Panc1 (cell line): Measurements from ENCODE around the gene PMAIP1. TPM values are rescaled to one million over a fixed set of nuclear protein-coding genes. Genes with fewer than 3 reads are reported as not detected.

Source experiments
- ATAC-seq: fragments of 200-7000 bp; cut with Tn5 transposase; 2 replicates; pipeline ENCODE4 v1.9.1; 2020; ENCODE audit warnings: mild to moderate bottlenecking, moderate library complexity
- BruUV-seq: library from RNA; stranded (reverse); fragments of 400-500 nt; replicated peaks from 2 replicates; lab custom pipeline; 2021; lab: Mats Ljungman, UMichigan
- CTCF ChIA-PET: fragments of 300-600 bp; sonication (Branson Sonifier 250); formaldehyde crosslinking; loops from one replicate; lab custom pipeline; 2022; ENCODE audit warnings: antibody characterized with exemption; lab: Charles Lee
- POLR2A ChIA-PET: fragments of 300-600 bp; sonication (Branson Sonifier 250); formaldehyde crosslinking; loops from one replicate; lab custom pipeline; 2022; ENCODE audit warnings: antibody characterized with exemption; lab: Charles Lee
- DNase-seq: peaks from one replicate; pipeline ENCODE4 v3.0.0-alpha.2; 2010; ENCODE audit warnings: low read depth, low spot score
- H3K27ac ChIP-seq: 2 replicates; pipeline ENCODE4 v1.5.1; 2011; ENCODE audit warnings: mild to moderate bottlenecking, low read length, inconsistent platforms
- H3K27me3 ChIP-seq: fragments of 200-500 bp; sonication (Bioruptor generic); 2 replicates; pipeline ENCODE4 v1.6.0; 2014; ENCODE audit warnings: low read length, inconsistent platforms; ENCODE audit not compliant: control insufficient read depth, insufficient read depth
- H3K36me3 ChIP-seq: fragments of 200-500 bp; sonication (Bioruptor generic); 2 replicates; pipeline ENCODE4 v1.5.1; 2014; ENCODE audit warnings: inconsistent platforms, mild to moderate bottlenecking, low read length, moderate library complexity; ENCODE audit not compliant: control insufficient read depth, insufficient read depth
- H3K4me1 ChIP-seq: 2 replicates; pipeline ENCODE4 v1.5.1; 2011; ENCODE audit warnings: inconsistent platforms, mild to moderate bottlenecking, low read length, moderate library complexity; ENCODE audit not compliant: control insufficient read depth, insufficient read depth
- H3K4me3 ChIP-seq, 2 experiments: 2 replicates each; pipeline ENCODE4 v1.5.1; 2011 to 2012; ENCODE audit warnings: low read depth in 2 of 2, low read length in 2 of 2, mild to moderate bottlenecking in 2 of 2, inconsistent platforms in 1 of 2, moderate library complexity in 1 of 2
- H3K9me3 ChIP-seq: fragments of 200-500 bp; sonication (Bioruptor generic); 2 replicates; pipeline ENCODE4 v1.5.1; 2014; ENCODE audit warnings: low read depth, mild to moderate bottlenecking, inconsistent platforms, low read length, moderate library complexity; ENCODE audit not compliant: control insufficient read depth, insufficient read depth
- CTCF ChIP-seq: fragments of 450-650 bp; IDR thresholded peaks from 2 replicates; pipeline ENCODE4 v1.5.1; 2017; ENCODE audit warnings: mild to moderate bottlenecking
- POLR2AphosphoS5 ChIP-seq: IDR thresholded peaks from 2 replicates; pipeline ENCODE4 v1.6.1; 2012; ENCODE audit warnings: mild to moderate bottlenecking, low read depth, low read length, moderate library complexity
- REST ChIP-seq, 2 experiments: IDR thresholded peaks; 2 replicates each; pipeline ENCODE4 v1.6.1; 2011 to 2012; ENCODE audit warnings: low read depth in 2 of 2, control low read depth in 1 of 2, low read length in 1 of 2, mild to moderate bottlenecking in 1 of 2, moderate library complexity in 1 of 2; ENCODE audit not compliant: insufficient read depth in 1 of 2
- SIN3A ChIP-seq: IDR thresholded peaks from 2 replicates; pipeline ENCODE4 v1.6.1; 2012; ENCODE audit warnings: low read depth, mild to moderate bottlenecking, low read length, moderate library complexity, borderline replicate concordance; ENCODE audit not compliant: insufficient read depth
- TCF7L2 ChIP-seq: IDR thresholded peaks from 2 replicates; pipeline ENCODE4 v1.6.1; 2011; ENCODE audit warnings: mild to moderate bottlenecking, low read depth, low read length, inconsistent platforms
- in situ Hi-C: cut with HindIII; loops from 2 replicates; pipeline ENCODE4 v1.10.0; 2016; ENCODE audit warnings: low sequenced_read_pairs, low pct_unique_long_range_greater_than_20kb
- intact Hi-C: fragments of 100-400 bp; cut with micrococcal nuclease; formaldehyde crosslinking; loops from one replicate; pipeline ENCODE4 v1.10.0; 2022; ENCODE audit not compliant: unreplicated experiment
- total RNA-seq: library from RNA; stranded (reverse); gene quantifications from one replicate; pipeline ENCODE4 v1.2.1, GENCODE V29; 2021; ENCODE audit not compliant: unreplicated experiment

The PMAIP1 gene
- total RNA-seq, 1 experiment from 2014 or later, result 7.7 TPM

- no peaks in the 10 kb centered on the region for H3K36me3 ChIP-seq
Measured at GRCh38 chr18:59874166-59874565, 25.6 kb upstream of the PMAIP1 start.

GRCh38 chr18:59876310-59876626 is 23.5 kb upstream of the PMAIP1 start:
- no peaks in the 10 kb centered on the region for H3K9me3 ChIP-seq
- H3K4me1 ChIP-seq, result no peaks in the 10 kb centered on the region
- no peak for TF ChIP-seq REST (IDR thresholded peaks at IDR 0.05; ENCODE audit: insufficient read depth in 1 of 2, low read depth in 2 of 2, low read length in 1 of 2)
- no peak for TF ChIP-seq CTCF
- TF ChIP-seq SIN3A, result no peak
- no peak for TF ChIP-seq POLR2AphosphoS5
- TF ChIP-seq TCF7L2, result no peak
- H3K27ac ChIP-seq, result no peak overlapping the region
- no peaks in the 10 kb centered on the region for H3K27me3 ChIP-seq
- no TSS peak for BruUV-seq
- POLR2A ChIA-PET, result no interaction called here
- intact Hi-C loops (no loop called here), in situ Hi-C loops (no loop called here)
- no peak for ATAC-seq
- CTCF ChIA-PET, result no interaction called here
- DNase-seq, result no peak
- H3K4me3 ChIP-seq, result no peak overlapping the region
- H3K36me3 ChIP-seq, result no peaks in the 10 kb centered on the region

More at GRCh38 chr18:59874166-59874565, 25.6 kb upstream of the PMAIP1 start:
- Histone ChIP-seq H3K9me3 (no peaks in the 10 kb centered on the region), H3K27me3 (no peaks in the 10 kb centered on the region), H3K4me3 (no peak overlapping the region), H3K27ac (no peak overlapping the region), H3K4me1 (no peaks in the 10 kb centered on the region)
- CTCF ChIA-PET, result no interaction called here
- POLR2A ChIA-PET, result no interaction called here
- intact Hi-C loops (no loop called here), in situ Hi-C loops (no loop called here)
- ATAC-seq, result no peak
- BruUV-seq, result no TSS peak
- DNase-seq, result no peak
- no peak for TF ChIP-seq SIN3A

- Histone ChIP-seq H3K27me3 (no peaks in the 10 kb centered on the region), H3K4me3 (no peak overlapping the region), H3K36me3 (no peaks in the 10 kb centered on the region), H3K27ac (no peak overlapping the region), H3K9me3 (no peaks in the 10 kb centered on the region), H3K4me1 (no peaks in the 10 kb centered on the region)
- TF ChIP-seq REST (IDR thresholded peaks at IDR 0.05; ENCODE audit: insufficient read depth in 1 of 2, low read depth in 2 of 2, low read length in 1 of 2), result no peak
- no peak for TF ChIP-seq POLR2AphosphoS5
- no peak for TF ChIP-seq TCF7L2
- TF ChIP-seq SIN3A, result no peak
- TF ChIP-seq CTCF, result no peak
- POLR2A ChIA-PET, result no interaction called here
- no peak for ATAC-seq
- intact Hi-C loops (no loop called here), in situ Hi-C loops (no loop called here)
- no peak for DNase-seq
- BruUV-seq, result no TSS peak
- CTCF ChIA-PET, result no interaction called here
Measured at GRCh38 chr18:59877361-59877760, 22.4 kb upstream of the PMAIP1 start.
